IPS-15b (cell line): ENCODE data around the gene KCNQ4.

Experiments
- H3K27me3 ChIP-seq: one replicate; pipeline ENCODE4 v1.6.1; 2013; ENCODE audit warnings: low read length; ENCODE audit not compliant: control insufficient read depth, insufficient read depth
- H3K36me3 ChIP-seq: one replicate; pipeline ENCODE4 v1.6.1; 2013; ENCODE audit warnings: low read length; ENCODE audit not compliant: control insufficient read depth, insufficient read depth
- H3K4me1 ChIP-seq: one replicate; pipeline ENCODE4 v1.6.1; 2013; ENCODE audit warnings: mild to moderate bottlenecking, low read length; ENCODE audit not compliant: control insufficient read depth, insufficient read depth
- H3K4me3 ChIP-seq: one replicate; pipeline ENCODE4 v1.5.1; 2013; ENCODE audit warnings: low read depth, low read length
- H3K9ac ChIP-seq: one replicate; pipeline ENCODE4 v1.6.1; 2013; ENCODE audit warnings: low read depth, mild to moderate bottlenecking, low read length
- H3K9me3 ChIP-seq: one replicate; pipeline ENCODE4 v1.6.1; 2013; ENCODE audit warnings: mild to moderate bottlenecking, low read length; ENCODE audit not compliant: control insufficient read depth, insufficient read depth

KCNQ4 gene

DNA sequence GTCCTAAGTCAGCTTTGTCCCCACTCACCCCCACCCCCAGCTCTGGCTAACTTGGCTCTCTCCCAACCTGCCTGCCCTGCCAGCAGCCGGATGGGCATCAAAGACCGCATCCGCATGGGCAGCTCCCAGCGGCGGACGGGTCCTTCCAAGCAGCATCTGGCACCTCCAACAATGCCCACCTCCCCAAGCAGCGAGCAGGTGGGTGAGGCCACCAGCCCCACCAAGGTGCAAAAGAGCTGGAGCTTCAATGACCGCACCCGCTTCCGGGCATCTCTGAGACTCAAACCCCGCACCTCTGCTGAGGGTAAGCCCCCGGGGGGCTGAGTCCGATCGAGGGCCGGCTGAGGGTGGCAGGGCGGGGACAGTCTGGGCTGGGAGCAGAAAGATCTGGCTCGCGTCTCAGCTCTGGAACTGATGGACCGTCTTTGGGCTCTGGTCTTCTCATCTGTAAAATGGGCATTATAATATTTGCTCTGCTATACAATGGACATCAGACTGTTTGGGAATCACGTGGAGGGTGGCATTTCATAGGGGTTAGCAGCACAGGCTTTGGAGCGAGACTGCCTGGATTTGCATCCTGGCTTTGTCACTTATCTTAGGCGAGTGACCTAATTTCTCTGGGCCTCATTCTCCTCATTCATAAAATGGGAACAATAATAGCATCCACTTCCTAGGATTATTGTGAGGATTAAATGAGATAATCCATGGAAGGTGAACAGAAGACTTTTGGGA, 47.6 kb downstream of the KCNQ4 start:
- Histone ChIP-seq H3K27me3 (no peaks in the 10 kb centered on the region), H3K9ac (no peak overlapping the region), H3K4me1 (no peaks in the 10 kb centered on the region), H3K4me3 (no peak overlapping the region), H3K9me3 (no peaks in the 10 kb centered on the region), H3K36me3 (no peaks in the 10 kb centered on the region)

DNA sequence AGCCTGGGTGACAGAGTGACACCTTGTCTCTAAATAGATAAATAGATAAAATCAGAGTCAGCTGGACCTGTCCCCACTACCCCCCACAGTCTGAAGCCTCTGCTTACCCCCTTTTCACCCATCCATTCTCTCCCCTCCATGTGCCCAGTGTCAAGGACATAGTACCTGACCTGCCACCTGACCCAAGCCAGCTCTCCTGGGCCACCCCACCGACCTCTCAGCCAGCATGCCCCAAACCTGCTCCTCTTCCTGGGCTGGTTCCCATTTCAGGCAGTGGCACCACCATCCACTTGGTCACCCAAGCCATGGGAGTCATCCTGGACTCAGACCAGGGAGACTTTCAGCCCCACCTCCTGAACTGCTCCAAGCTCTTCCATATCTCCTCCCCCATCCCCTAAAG, 50.4 kb downstream of the KCNQ4 start:
- no peaks in the 10 kb centered on the region for H3K27me3 ChIP-seq
- no peaks in the 10 kb centered on the region for H3K36me3 ChIP-seq
- H3K4me3 ChIP-seq = no peak overlapping the region
- H3K4me1 ChIP-seq = no peaks in the 10 kb centered on the region
- no peaks in the 10 kb centered on the region for H3K9me3 ChIP-seq
- no peak overlapping the region for H3K9ac ChIP-seq

DNA sequence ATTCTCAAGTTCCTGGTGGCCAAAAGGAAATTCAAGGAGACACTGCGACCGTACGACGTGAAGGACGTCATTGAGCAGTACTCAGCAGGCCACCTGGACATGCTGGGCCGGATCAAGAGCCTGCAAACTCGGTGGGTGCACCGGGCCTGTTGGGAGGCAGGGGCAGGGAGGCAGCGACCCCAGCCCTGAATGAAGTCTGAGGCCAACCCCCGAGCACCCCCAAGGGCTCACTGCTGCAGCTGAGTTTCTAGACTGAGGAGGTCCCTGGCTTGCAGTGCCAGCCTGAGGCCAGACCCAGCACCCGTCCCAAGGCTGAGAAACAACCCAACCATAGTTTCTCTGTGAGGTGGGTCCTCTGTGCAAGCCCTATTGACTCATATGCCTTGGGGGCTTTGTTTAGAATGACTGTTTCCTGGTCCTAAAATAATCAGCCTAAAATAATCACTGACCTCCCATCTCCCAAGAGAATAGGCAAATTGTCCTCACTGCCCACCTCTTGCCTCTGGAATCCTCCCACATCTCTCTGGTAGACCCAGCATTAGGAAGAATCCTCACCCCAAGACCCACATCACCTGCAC, 51.5 kb downstream of the KCNQ4 start:
- Histone ChIP-seq H3K9me3 (no peaks in the 10 kb centered on the region), H3K9ac (no peak overlapping the region), H3K4me1 (no peaks in the 10 kb centered on the region), H3K4me3 (no peak overlapping the region), H3K36me3 (no peaks in the 10 kb centered on the region), H3K27me3 (no peaks in the 10 kb centered on the region)

DNA sequence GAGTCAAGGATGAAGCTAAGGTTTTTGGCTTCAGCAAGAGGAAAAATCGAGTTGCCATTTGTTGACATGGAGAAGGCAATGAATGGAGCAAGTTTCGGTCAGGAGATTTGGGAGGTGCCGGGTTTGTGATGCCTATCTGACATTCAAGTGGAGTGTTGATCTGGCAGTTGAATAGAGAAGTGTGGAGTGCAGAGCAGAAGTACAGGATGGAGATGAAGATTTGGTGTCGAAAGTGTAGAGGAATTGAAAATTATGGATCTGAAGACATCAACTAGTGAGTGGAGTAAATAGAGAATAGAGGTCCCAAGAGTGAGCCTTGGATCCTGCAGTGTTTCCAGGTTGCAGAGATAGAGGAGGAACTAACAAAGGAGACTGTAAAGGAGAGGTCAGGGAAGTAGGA, 52.7 kb downstream of the KCNQ4 start:
- H3K27me3 ChIP-seq = no peaks in the 10 kb centered on the region
- no peaks in the 10 kb centered on the region for H3K4me1 ChIP-seq

DNA sequence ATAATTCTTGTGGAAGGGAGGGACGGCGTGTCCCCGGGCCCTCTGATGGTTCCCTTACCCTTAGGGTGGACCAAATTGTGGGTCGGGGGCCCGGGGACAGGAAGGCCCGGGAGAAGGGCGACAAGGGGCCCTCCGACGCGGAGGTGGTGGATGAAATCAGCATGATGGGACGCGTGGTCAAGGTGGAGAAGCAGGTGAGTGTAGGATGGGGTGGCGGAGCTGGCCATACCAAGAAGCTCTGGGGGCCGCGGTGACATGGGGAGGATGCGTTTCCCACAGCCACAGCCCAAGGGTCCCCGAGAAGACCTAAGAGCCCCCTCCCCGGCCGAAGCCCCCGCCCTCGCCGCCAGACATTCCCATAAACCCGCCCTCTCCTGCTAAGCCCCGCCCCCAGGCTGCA, 54.0 kb downstream of the KCNQ4 start:
- Histone ChIP-seq H3K4me3 (no peak overlapping the region), H3K27me3 (no peaks in the 10 kb centered on the region), H3K4me1 (no peaks in the 10 kb centered on the region), H3K9ac (no peak overlapping the region), H3K36me3 (no peaks in the 10 kb centered on the region), H3K9me3 (no peaks in the 10 kb centered on the region)

More for the DNA sequence above, 52.7 kb downstream of the KCNQ4 start:
- Histone ChIP-seq H3K9ac (no peak overlapping the region), H3K36me3 (no peaks in the 10 kb centered on the region), H3K9me3 (no peaks in the 10 kb centered on the region), H3K4me3 (no peak overlapping the region)

DNA sequence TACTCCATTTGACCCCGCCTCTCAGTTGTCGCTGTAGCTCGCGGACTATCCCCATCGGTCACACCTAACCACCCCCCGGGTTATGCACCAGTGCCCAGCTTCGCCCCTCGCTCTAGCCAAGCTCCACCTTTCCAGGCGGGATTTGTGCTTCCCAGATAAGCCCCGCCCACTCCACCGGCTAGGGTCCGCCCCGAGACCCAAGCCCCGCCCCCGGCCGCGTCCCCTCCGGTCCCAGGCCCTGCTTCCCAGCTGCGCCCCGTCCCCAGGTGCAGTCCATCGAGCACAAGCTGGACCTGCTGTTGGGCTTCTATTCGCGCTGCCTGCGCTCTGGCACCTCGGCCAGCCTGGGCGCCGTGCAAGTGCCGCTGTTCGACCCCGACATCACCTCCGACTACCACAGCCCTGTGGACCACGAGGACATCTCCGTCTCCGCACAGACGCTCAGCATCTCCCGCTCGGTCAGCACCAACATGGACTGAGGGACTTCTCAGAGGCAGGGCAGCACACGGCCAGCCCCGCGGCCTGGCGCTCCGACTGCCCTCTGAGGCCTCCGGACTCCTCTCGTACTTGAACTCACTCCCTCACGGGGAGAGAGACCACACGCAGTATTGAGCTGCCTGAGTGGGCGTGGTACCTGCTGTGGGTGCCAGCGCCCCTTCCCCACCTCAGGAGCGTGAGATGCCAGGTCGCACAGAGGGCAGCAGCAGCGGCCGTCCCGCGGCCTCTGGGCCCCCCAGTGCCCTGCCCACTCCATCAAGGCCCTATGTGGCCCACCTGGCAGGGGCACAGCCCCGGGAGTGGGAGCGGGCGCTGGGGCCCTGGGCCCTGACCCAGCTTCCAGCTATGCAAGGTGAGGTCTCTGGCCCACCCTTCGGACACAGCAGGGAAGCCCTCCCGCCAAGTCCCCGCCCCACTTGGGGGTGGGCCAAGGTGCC, 54.7 kb downstream of the KCNQ4 start:
- Histone ChIP-seq H3K9ac (no peak overlapping the region), H3K9me3 (no peaks in the 10 kb centered on the region), H3K27me3 (no peaks in the 10 kb centered on the region), H3K4me1 (no peaks in the 10 kb centered on the region), H3K36me3 (no peaks in the 10 kb centered on the region), H3K4me3 (no peak overlapping the region)

DNA sequence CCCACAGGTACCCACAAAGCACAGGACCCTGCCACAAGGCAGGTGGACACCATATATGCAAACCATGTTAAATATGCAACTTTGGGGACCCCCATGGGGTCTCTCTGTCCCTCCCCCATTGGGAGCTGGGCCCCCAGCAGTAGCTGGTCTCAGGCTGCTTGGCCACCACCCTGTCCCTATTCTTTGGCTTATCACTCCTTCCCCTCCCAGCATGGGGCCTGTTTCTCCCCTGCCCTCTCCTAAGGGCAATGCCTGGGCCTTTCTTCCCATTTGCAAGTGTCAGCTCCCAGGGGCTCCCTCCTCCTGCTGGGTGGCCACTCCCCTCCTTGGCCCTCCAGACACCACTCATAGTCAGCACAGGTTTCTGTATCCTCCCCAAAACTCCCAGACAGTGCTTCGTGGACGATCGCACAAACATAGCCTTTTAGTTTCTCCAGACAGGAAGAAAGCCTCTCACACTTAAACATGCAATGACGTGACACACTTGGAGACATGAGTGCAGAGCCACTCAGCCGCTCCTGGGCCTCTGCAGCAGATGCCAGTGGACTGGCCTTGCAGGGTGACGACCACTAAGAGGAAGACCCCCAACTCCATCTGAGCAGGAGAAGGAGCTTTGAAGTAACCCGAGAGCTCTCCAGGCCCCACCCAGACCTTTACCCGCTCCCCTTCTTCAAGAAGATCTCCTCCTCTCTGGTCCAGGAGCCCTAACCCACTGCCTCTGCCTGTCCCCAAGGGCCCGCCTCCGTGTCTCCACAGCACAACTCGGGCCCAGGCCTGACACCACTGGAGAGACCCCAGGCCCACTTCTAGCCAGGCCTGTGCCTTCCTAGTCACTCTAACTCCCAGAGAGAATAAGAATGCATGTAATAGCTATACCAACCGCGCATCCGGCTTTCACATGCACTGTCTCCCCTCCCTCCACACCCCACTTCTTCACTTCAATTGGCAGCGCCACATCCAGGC, 55.7 kb downstream of the KCNQ4 start:
- Histone ChIP-seq H3K9me3 (no peaks in the 10 kb centered on the region), H3K9ac (no peak overlapping the region), H3K36me3 (no peaks in the 10 kb centered on the region), H3K4me3 (no peak overlapping the region), H3K27me3 (no peaks in the 10 kb centered on the region), H3K4me1 (no peaks in the 10 kb centered on the region)

DNA sequence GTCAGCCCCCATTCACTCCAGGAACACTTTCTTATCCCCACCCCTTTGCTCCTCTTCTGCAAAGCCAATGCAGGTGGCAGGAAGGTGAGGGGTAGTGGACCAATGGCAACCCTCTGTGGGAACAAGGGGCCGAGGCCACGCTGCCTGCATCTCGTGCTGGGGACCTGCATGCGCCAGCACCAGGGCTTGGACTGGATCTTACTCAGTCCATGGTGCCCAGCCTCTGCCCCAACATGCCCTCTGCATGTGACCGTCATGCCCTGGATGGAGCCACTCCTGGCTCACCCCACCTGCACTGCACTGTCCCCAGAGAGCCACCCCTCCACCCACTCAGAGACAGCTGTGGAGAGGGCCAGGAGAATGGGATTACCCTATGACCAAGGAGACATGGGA, 56.4 kb downstream of the KCNQ4 start:
- no peak overlapping the region for H3K9ac ChIP-seq

DNA sequence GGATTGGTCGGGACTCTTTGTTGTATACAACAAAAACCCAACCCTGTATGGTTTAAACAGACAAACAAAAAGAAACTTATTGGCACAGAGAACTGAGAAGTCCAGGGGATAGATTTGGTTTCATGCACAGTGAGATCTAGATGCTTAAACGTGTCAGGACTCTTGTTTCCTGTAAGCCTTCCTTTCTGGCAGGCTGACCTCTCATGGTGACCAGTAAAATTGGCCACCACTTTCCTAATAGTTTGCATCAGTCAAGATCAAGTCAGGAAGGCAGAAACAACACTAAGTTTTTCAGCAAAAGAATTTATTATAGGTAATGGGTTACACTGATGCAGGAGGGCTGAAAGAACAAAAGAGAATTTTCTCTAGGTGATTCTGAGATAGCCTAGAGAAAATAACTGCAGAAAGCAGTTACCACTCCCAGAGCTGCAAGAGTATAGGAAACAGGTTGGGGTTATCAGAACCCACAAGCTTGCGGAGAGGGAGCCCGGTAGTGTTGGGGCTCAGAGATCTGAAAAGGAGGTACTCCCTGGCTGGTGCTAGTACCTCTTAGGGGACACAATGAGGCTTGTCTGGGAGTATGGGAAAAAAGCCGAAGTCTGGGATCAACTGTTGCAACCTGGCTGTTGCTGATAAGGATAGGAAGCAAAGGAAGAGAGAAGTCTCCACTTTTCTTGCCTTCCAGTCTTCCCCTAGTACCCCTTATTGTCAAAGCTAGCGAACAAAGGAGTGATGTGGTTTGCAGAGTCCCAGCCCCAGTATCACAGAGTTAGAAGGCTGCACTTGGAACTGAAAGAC, 57.1 kb downstream of the KCNQ4 start:
- Histone ChIP-seq H3K27me3 (no peaks in the 10 kb centered on the region), H3K9me3 (no peaks in the 10 kb centered on the region), H3K36me3 (no peaks in the 10 kb centered on the region), H3K9ac (no peak overlapping the region), H3K4me1 (no peaks in the 10 kb centered on the region), H3K4me3 (no peak overlapping the region)

More for the DNA sequence above, 56.4 kb downstream of the KCNQ4 start:
- no peaks in the 10 kb centered on the region for H3K4me1 ChIP-seq
- no peak overlapping the region for H3K4me3 ChIP-seq
- H3K27me3 ChIP-seq = no peaks in the 10 kb centered on the region
- H3K36me3 ChIP-seq = no peaks in the 10 kb centered on the region
- H3K9me3 ChIP-seq = no peaks in the 10 kb centered on the region

DNA sequence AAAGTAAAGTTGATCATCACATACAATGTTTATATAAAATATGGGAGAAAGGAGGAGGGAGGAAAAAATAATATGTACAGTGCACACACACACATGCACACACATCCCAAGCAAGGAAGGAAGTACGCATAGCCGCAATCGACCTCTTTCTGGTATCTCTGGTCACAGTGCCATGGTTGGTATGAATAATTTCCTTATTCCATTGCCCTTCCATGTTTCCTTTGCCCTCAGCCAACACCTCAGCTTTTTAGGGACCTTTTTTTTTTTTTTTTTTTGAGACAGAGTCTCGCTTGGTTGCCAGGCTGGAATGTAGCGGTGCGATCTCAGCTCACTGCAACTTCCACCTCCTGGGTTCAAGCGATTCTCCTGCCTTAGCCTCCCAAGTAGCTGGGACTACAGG, 58.0 kb downstream of the KCNQ4 start:
- Histone ChIP-seq H3K4me1 (no peaks in the 10 kb centered on the region), H3K4me3 (no peak overlapping the region), H3K9me3 (no peaks in the 10 kb centered on the region), H3K36me3 (no peaks in the 10 kb centered on the region), H3K27me3 (no peaks in the 10 kb centered on the region), H3K9ac (no peak overlapping the region)
